ENCODE results near the gene TTC32. TPM values are rescaled to one million over a fixed set of nuclear protein-coding genes. Genes with fewer than 3 reads are reported as not detected.

TTC32 gene
- total RNA-seq, 1 donor from 2014 or later, result 9.4 TPM

- no peak for DNase-seq
Observed at GRCh38 chr2:19850056-19851050, 51.4 kb downstream of the TTC32 start.

GRCh38 chr2:19848952-19849351, 52.8 kb downstream of the TTC32 start:
- DNase-seq, result no peak

GRCh38 chr2:19848029-19848750, 53.6 kb downstream of the TTC32 start:
- no peak for DNase-seq

- DNase-seq, result no peak
Observed at GRCh38 chr2:19847486-19847885, 54.3 kb downstream of the TTC32 start.

Other genes starting within 250 kb of the TTC32 start
- 8.7 and 10.5 TPM in 2 replicates for gene WDR35, start 88.1 kb upstream of the TTC32 start, total RNA-seq
- gene MATN3, start 110.7 kb upstream of the TTC32 start, total RNA-seq, result 1.2 and 1.3 TPM in 2 replicates
- 79.5 and 134 TPM in 2 replicates for gene LAPTM4A, start 149.6 kb upstream of the TTC32 start, total RNA-seq

Measured in dermis blood vessel endothelial cell (primary cell).